ENCODE measurements around the gene SOCS7. TPM values are rescaled to one million over a fixed set of nuclear protein-coding genes. Genes with fewer than 3 reads are reported as not detected.

SOCS7 gene
- total RNA-seq, 1 experiment from 2014 or later, result 29.2 TPM

DNA sequence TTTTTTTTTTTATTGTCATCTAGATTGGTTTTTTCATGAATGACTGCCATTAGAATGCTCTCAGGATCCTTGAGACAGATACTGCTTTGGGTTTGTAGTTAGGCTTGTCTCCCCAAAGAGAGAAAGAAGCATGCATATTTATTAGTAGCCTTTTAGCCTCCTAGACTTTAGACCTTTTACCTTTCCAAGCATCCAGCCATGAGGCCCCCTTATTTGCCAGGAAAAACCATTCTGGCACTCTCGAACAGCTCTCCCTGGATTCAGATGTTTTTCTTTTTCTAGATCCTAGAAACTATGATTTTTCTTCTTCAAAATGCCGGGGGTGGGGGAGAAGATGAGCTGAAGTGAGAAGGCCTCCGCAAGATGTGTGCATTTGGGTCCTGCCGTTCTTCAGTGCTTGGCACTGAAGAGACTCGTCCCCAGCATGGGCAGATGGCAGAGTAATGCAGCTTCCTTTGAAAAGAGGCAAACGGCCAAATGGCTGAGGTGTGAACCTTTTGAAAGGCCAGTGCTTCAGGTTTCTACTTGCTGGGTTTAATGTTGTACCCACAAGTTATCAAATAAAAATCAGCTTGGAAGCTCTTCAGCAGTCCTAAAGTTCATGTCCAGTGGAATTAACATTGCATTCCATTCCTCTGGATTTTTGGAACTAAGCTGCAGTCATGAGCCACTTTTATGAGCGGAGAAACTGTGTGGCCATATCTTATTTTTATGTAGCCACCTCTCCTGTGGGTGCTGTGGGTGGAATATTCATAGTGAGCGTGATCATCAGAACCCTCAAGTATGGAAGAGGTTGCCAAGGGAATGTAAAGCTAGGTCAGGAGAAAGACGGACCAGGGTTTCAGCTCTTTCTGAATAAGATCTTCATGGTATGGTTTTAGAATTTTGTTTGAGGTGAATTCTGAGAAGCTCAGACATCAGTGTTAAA lies 7.2 kb downstream of the SOCS7 start:
- no TSS peak for BruUV-seq (replicated peaks)
- H3K4me3 ChIP-seq (ENCODE audit: low read depth, low read length), result no peak overlapping the region
- POLR2A ChIA-PET, result no interaction called here
- no peaks in the 10 kb centered on the region for H3K9me3 Mint-ChIP-seq (ENCODE audit: unreplicated experiment)
- TF ChIP-seq, protein P1, sequence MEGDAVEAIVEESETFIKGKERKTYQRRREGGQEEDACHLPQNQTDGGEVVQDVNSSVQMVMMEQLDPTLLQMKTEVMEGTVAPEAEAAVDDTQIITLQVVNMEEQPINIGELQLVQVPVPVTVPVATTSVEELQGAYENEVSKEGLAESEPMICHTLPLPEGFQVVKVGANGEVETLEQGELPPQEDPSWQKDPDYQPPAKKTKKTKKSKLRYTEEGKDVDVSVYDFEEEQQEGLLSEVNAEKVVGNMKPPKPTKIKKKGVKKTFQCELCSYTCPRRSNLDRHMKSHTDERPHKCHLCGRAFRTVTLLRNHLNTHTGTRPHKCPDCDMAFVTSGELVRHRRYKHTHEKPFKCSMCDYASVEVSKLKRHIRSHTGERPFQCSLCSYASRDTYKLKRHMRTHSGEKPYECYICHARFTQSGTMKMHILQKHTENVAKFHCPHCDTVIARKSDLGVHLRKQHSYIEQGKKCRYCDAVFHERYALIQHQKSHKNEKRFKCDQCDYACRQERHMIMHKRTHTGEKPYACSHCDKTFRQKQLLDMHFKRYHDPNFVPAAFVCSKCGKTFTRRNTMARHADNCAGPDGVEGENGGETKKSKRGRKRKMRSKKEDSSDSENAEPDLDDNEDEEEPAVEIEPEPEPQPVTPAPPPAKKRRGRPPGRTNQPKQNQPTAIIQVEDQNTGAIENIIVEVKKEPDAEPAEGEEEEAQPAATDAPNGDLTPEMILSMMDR (IDR thresholded peaks at IDR 0.05; ENCODE audit: insufficient read depth in 1 of 2, low read depth in 1 of 2, low read length in 1 of 2, severe bottlenecking in 1 of 2, unreplicated experiment in 1 of 2), result no peak
- H3K4me3 Mint-ChIP-seq (ENCODE audit: unreplicated experiment), result no peak overlapping the region
- H3K4me1 ChIP-seq, result peaks cover 14% of the 10 kb centered on the region
- H3K27me3 Mint-ChIP-seq (ENCODE audit: insufficient read depth, unreplicated experiment), result no peaks in the 10 kb centered on the region
- DNase-seq, result no peak
- peaks cover 42% of the 10 kb centered on the region for H3K4me1 Mint-ChIP-seq (ENCODE audit: low read depth, unreplicated experiment)
- CTCF ChIA-PET, result interaction anchor here (0.6 to 2.3 kb wide), 5 partner anchors 10 to 376 kb away, joined by 4 to 11 read pairs (median 5); no protein-coding TSS in a partner anchor
- no peak overlapping the region for H3K27ac Mint-ChIP-seq (ENCODE audit: unreplicated experiment)
- intact Hi-C loops (cut with micrococcal nuclease; ENCODE audit: unreplicated experiment), result loop anchor here (10.0 kb wide), 1 partner anchor 126 kb away; no protein-coding TSS in a partner anchor
- peaks cover 16% of the 10 kb centered on the region for H3K36me3 Mint-ChIP-seq (ENCODE audit: insufficient read depth, unreplicated experiment)
- H3K36me3 ChIP-seq (ENCODE audit: control insufficient read depth, insufficient read depth, low read length), result no peaks in the 10 kb centered on the region
- no peaks in the 10 kb centered on the region for H3K9me3 ChIP-seq
- no peaks in the 10 kb centered on the region for H3K27me3 ChIP-seq (replicated peaks; ENCODE audit: control insufficient read depth, insufficient read depth, low read length)

DNA sequence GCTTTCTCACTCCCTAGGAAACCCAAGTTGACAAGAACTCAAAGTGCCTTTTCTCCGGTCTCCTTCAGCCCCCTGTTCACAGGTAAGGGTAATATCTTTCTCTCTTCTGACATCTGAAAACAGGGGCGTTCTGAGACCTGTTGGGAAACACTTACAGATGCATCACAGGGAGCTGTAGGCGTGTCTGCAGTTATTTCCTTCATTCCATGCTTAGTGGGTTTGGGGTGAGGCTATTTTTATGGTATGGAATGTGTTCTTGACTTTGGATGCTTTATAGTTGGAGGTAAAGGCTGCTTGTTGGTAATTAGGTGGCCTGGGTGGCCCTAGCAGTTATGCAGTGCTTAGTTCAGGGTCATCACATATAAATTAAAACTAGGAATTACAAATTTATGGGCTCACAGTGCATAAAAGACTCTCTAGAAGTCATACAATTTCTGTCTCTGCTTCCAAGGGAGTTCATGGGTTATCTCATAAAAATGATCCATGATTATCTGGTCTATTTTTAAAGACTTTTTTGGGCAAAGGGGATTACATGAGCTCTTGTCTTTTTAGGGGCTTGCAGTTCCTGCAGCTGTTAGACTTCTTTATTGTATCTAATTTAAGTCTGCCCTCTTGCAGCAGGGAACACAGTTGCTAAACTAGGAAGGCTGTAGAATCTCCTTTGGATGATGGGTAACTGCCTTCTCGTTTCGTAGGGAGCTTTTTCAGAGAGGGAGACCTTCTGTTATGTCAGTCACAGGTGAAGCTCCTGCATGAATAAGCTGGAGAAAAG lies 10.2 kb downstream of the SOCS7 start:
- ChIA-PET CTCF (interaction anchor here (0.9 to 1.6 kb wide), 3 partner anchors 10 to 19 kb away, joined by 3 to 5 read pairs (median 3); partner anchors contain the start of gene SOCS7), POLR2A (interaction anchor here (0.6 to 1.2 kb wide), 2 partner anchors 11 to 133 kb away, joined by 4 read pairs; partner anchors contain the start of gene SOCS7)
- Mint-ChIP-seq H3K27me3 (ENCODE audit: insufficient read depth, unreplicated experiment) (no peaks in the 10 kb centered on the region), H3K36me3 (ENCODE audit: insufficient read depth, unreplicated experiment) (peaks cover 24% of the 10 kb centered on the region), H3K9me3 (ENCODE audit: unreplicated experiment) (no peaks in the 10 kb centered on the region), H3K27ac (ENCODE audit: unreplicated experiment) (no peak overlapping the region), H3K4me1 (ENCODE audit: low read depth, unreplicated experiment) (peaks cover 28% of the 10 kb centered on the region), H3K4me3 (ENCODE audit: unreplicated experiment) (no peak overlapping the region)
- Histone ChIP-seq H3K9me3 (no peaks in the 10 kb centered on the region), H3K27me3 (replicated peaks; ENCODE audit: control insufficient read depth, insufficient read depth, low read length) (no peaks in the 10 kb centered on the region), H3K4me1 (peaks cover 10% of the 10 kb centered on the region), H3K36me3 (ENCODE audit: control insufficient read depth, insufficient read depth, low read length) (no peaks in the 10 kb centered on the region), H3K4me3 (ENCODE audit: low read depth, low read length) (no peak overlapping the region)
- no TSS peak for BruUV-seq (replicated peaks)
- DNase-seq, result no peak
- intact Hi-C loops (cut with micrococcal nuclease; ENCODE audit: unreplicated experiment), result no loop called here
- TF ChIP-seq, protein P1 (IDR thresholded peaks at IDR 0.05; ENCODE audit: insufficient read depth in 1 of 2, low read depth in 1 of 2, low read length in 1 of 2, severe bottlenecking in 1 of 2, unreplicated experiment in 1 of 2), result no peak

DNA sequence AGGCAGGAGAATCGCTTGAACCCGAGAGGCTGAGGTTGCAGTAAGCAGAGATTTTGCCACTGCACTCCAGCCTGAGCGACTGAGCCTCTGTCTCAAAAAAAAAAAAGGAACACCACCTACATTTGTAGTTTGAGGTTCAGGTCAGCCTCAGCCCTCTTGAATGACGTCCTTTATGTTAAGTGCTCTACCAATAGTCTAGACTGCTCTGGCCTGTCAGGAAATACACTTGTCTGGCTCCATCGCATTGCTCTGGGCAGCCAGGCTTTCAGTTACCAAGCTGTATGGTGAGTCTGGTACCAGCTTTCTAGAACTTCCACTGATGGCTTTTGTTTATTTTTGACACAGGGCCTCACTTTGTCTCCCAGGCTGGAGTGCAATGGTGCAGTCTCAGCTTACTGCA lies 11.4 kb downstream of the SOCS7 start:
- no peaks in the 10 kb centered on the region for H3K27me3 Mint-ChIP-seq (ENCODE audit: insufficient read depth, unreplicated experiment)
- no peaks in the 10 kb centered on the region for H3K9me3 Mint-ChIP-seq (ENCODE audit: unreplicated experiment)
- H3K27me3 ChIP-seq (replicated peaks; ENCODE audit: control insufficient read depth, insufficient read depth, low read length), result no peaks in the 10 kb centered on the region
- H3K27ac Mint-ChIP-seq (ENCODE audit: unreplicated experiment), result no peak overlapping the region
- no peak overlapping the region for H3K4me3 Mint-ChIP-seq (ENCODE audit: unreplicated experiment)
- H3K4me1 Mint-ChIP-seq (ENCODE audit: low read depth, unreplicated experiment), result peaks cover 22% of the 10 kb centered on the region
- TF ChIP-seq, protein P1 (IDR thresholded peaks at IDR 0.05; ENCODE audit: insufficient read depth in 1 of 2, low read depth in 1 of 2, low read length in 1 of 2, severe bottlenecking in 1 of 2, unreplicated experiment in 1 of 2), result no peak
- no TSS peak for BruUV-seq (replicated peaks)
- H3K36me3 Mint-ChIP-seq (ENCODE audit: insufficient read depth, unreplicated experiment), result peaks cover 31% of the 10 kb centered on the region
- CTCF ChIA-PET, result interaction anchor here (1.6 kb wide), 1 partner anchor 14 kb away, joined by 5 read pairs; no protein-coding TSS in a partner anchor
- no peaks in the 10 kb centered on the region for H3K9me3 ChIP-seq
- DNase-seq, result no peak
- no peaks in the 10 kb centered on the region for H3K36me3 ChIP-seq (ENCODE audit: control insufficient read depth, insufficient read depth, low read length)
- intact Hi-C loops (cut with micrococcal nuclease; ENCODE audit: unreplicated experiment), result no loop called here
- no peak overlapping the region for H3K4me3 ChIP-seq (ENCODE audit: low read depth, low read length)
- H3K4me1 ChIP-seq, result peaks cover 10% of the 10 kb centered on the region
- POLR2A ChIA-PET, result no interaction called here

All from Caco-2 (cell line).